HepG2 (cell line): ENCODE results near the gene PRUNE1. TPM values are rescaled to one million over a fixed set of nuclear protein-coding genes. Genes with fewer than 3 reads are reported as not detected.
A peak's percentile ranks its signal among the peaks of the same experiment; 100 is the strongest.

Experiments used
- ATAC-seq: fragments of 200-7000 bp; cut with Tn5 transposase; 3 replicates; pipeline ENCODE4 v1.9.1; 2020; ENCODE audit warnings: mild to moderate bottlenecking, moderate library complexity
- BruUV-seq: library from RNA; stranded (reverse); fragments of 400-500 nt; replicated peaks from 2 replicates; lab custom pipeline; 2021; lab: Mats Ljungman, UMichigan
- CTCF ChIA-PET: fragments of 300-600 bp; formaldehyde crosslinking; extraction: SDS; loops from one replicate; lab custom pipeline; 2021; ENCODE audit warnings: low total read pairs, inconsistent platforms, low intra/inter-chr PET ratio; lab: Yijun Ruan, JAX
- POLR2A ChIA-PET: fragments of 350-600 bp; sonication (Branson Sonifier 250); formaldehyde crosslinking; loops from one replicate; lab custom pipeline; 2020; ENCODE audit warnings: antibody characterized with exemption, inconsistent platforms; lab: Yijun Ruan, JAX
- DNase-seq: peaks from one replicate; pipeline ENCODE4 v3.0.0-alpha.2; 2015; ENCODE audit warnings: low spot score
- FAIRE-seq: peaks from 3 replicates; lab custom pipeline; 2011; peaks lifted over from hg19 to GRCh38; lab: Jason Lieb, UNC
- H2AFZ ChIP-seq: one replicate; pipeline ENCODE4 v1.6.1; 2011; ENCODE audit warnings: low read length, inconsistent platforms
- H3K27ac ChIP-seq: fragments of 300-600 bp; 3 replicates; pipeline ENCODE4 v1.8.0; 2011; ENCODE audit warnings: mixed run types, mild to moderate bottlenecking, mixed read lengths, low read length, inconsistent platforms; ENCODE audit not compliant: insufficient read depth; ENCODE audit errors: extremely low read length
- H3K27me3 ChIP-seq, 2 experiments: fragments of 200-600 bp in 1 of 2; 2 replicates in 1 of 2; 3 replicates in 1 of 2; pipeline versions ENCODE4 v1.6.0 to v1.8.0; 2011; ENCODE audit warnings: low read length in 2 of 2, mild to moderate bottlenecking in 2 of 2, moderate library complexity in 2 of 2, inconsistent platforms in 1 of 2; ENCODE audit not compliant: insufficient read depth in 2 of 2, control insufficient read depth in 1 of 2
- H3K36me3 ChIP-seq, 2 experiments: fragments of 200-600 bp in 1 of 2; replicated peaks in 1 of 2; 2 replicates in 1 of 2; 3 replicates in 1 of 2; pipeline versions ENCODE4 v1.5.1 to v1.8.0; 2011; ENCODE audit warnings: low read length in 2 of 2, inconsistent platforms in 1 of 2; ENCODE audit not compliant: insufficient read depth in 2 of 2, control insufficient read depth in 1 of 2
- H3K4me1 ChIP-seq: 2 replicates; pipeline ENCODE4 v1.5.1; 2012; ENCODE audit warnings: low read length, inconsistent platforms; ENCODE audit not compliant: insufficient read depth
- H3K4me2 ChIP-seq: 2 replicates; pipeline ENCODE4 v1.6.0; 2011; ENCODE audit warnings: low read depth, low read length, inconsistent platforms
- H3K4me3 ChIP-seq, 3 experiments: fragments of 200-600 bp in 1 of 3; sonication (generic), shearing (Covaris generic) in 1 of 3; replicated peaks in 1 of 3; 2 replicates each; pipeline ENCODE4 v1.5.1; 2011 to 2016; ENCODE audit warnings: low read length in 3 of 3, inconsistent platforms in 2 of 3, low read depth in 2 of 3, mild to moderate bottlenecking in 2 of 3, control low read depth in 1 of 3, mixed read lengths in 1 of 3; ENCODE audit not compliant: insufficient read depth in 1 of 3
- H3K79me2 ChIP-seq: one replicate; pipeline ENCODE4 v1.6.1; 2011; ENCODE audit warnings: low read length, inconsistent platforms; ENCODE audit not compliant: insufficient read depth
- H3K9ac ChIP-seq: 2 replicates; pipeline ENCODE4 v1.6.0; 2011; ENCODE audit warnings: mild to moderate bottlenecking, low read depth, low read length, inconsistent platforms; ENCODE audit not compliant: insufficient read depth
- H3K9me3 ChIP-seq: 2 replicates; pipeline ENCODE4 v1.5.1; 2012; ENCODE audit warnings: mild to moderate bottlenecking, low read length
- H4K20me1 ChIP-seq: 2 replicates; pipeline ENCODE4 v1.6.0; 2011; ENCODE audit warnings: inconsistent platforms, mild to moderate bottlenecking, low read length, moderate library complexity; ENCODE audit not compliant: insufficient read depth
- AKAP8 ChIP-seq: sonication (generic); formaldehyde crosslinking; IDR thresholded peaks from 2 replicates; pipeline ENCODE4 v1.5.1; 2020; ENCODE audit warnings: mild to moderate bottlenecking, missing genetic modification reagents
- HNF4G ChIP-seq, 2 experiments: sonication (generic) in 1 of 2; formaldehyde crosslinking in 1 of 2; IDR thresholded peaks; 2 replicates each; pipeline versions ENCODE4 v1.4.0 to v1.6.1; 2011 to 2020; ENCODE audit warnings: borderline replicate concordance in 2 of 2, low read depth in 2 of 2, mild to moderate bottlenecking in 2 of 2, low read length in 1 of 2, missing genetic modification reagents in 1 of 2, moderate library complexity in 1 of 2
- ZNF12 ChIP-seq: sonication (generic); formaldehyde crosslinking; IDR thresholded peaks from 2 replicates; pipeline ENCODE4 v1.5.0; 2020; ENCODE audit warnings: missing genetic modification reagents
- ZNF383 ChIP-seq: sonication (generic); formaldehyde crosslinking; IDR thresholded peaks from 2 replicates; pipeline ENCODE4 v1.4.0; 2020; ENCODE audit warnings: missing genetic modification reagents, mild to moderate bottlenecking, borderline replicate concordance
- ZNF629 ChIP-seq: sonication (generic); formaldehyde crosslinking; conservative IDR thresholded peaks from 2 replicates; pipeline ENCODE4 v1.5.0; 2020; ENCODE audit warnings: missing genetic modification reagents
- WGBS: methylation state at CpG from one replicate; pipeline ENCODE4 v1.1.6; 2017; ENCODE audit warnings: low lambda C conversion rate; 5-methylcytosine and 5-hydroxymethylcytosine counted together
- in situ Hi-C: cut with HindIII; loops from 2 replicates; pipeline ENCODE4 v1.10.0; 2017; ENCODE audit warnings: low pct_unique_long_range_greater_than_20kb; ENCODE audit not compliant: extremely low pct_ligation_motif_present
- intact Hi-C: fragments of 100-400 bp; cut with micrococcal nuclease; formaldehyde crosslinking; loops from one replicate; pipeline ENCODE4 v1.10.0; 2022; ENCODE audit not compliant: unreplicated experiment
- polyA plus RNA-seq, 8 experiments: library from polyadenylated mRNA; depleted of rRNA in 3 of 8; stranded (reverse) in 7 of 8; unstranded in 1 of 8; fragments of >200 nt; fragmentation: Illumina TruSeq in 4 of 8; extraction: Trizol in 4 of 8; gene quantifications; 2 replicates each; pipeline versions ENCODE4 v1.2.1 to v1.2.3, GENCODE V29; 2011 to 2016; ENCODE audit warnings: low read depth in 4 of 8, missing spikeins in 1 of 8, mixed read lengths in 1 of 8; ENCODE audit not compliant: insufficient read depth in 1 of 8
- total RNA-seq, 5 experiments: library from RNA; depleted of rRNA; stranded (reverse); fragments of >200 nt; fragmentation: Illumina TruSeq; extraction: Trizol; gene quantifications; 2 replicates each; pipeline ENCODE4 v1.2.3, GENCODE V29; 2016; ENCODE audit warnings: low read depth in 1 of 5
- TF ChIP-seq, protein P1 (sequence below): sonication (generic); formaldehyde crosslinking; IDR thresholded peaks from 2 replicates; pipeline ENCODE4 v1.4.0; 2020; ENCODE audit warnings: missing genetic modification reagents, borderline replicate concordance
- TF ChIP-seq, protein P2 (sequence below): sonication (generic); formaldehyde crosslinking; IDR thresholded peaks from 2 replicates; pipeline ENCODE4 v1.5.0; 2020; ENCODE audit warnings: mild to moderate bottlenecking, missing genetic modification reagents, moderate library complexity

PRUNE1 gene
- total and polyA plus RNA-seq, 2 of the 13 experiments (the other 11 are each of a cell fraction or from before 2014, with no cell fraction given): 19.0 to 31.9 TPM

DNA sequence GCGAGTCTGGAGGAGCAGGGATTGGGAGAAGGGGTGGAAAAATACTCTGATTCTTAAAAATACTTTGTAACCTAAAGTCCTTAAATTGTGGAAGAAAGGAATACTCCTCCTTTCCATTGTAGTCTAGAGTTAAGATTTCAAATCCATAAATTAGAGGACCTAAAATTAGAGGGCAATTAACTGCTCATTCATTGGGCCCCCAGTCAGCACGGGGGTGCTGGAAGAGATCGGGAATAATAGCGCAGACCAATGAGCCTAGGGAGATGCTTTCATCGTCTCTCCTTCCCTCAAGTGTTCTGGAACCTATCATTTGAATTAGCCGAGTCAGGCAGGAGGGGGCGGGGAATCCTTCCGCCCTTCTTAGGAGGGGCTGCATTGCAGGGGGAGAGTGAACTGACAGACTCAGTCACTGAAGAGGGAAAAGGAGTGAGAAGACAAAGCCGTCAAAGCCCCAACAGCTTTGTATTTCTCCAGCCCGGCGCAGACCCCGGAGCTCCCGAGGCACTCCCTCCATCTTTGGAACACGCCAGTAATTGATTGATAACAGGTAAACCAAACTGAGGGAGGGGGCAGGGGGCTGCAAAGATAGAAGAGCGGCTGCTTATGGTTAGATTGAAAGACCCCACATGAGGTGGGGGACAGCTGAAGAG, 51.9 kb downstream of the PRUNE1 start, which contains the start of gene MLLT11:
Gene MLLT11 (plus strand): TSS at position 391 of the 650 bp plus-strand sequence. CDS start 6,828 bp downstream, outside the sequence.
- H3K4me1 ChIP-seq: peaks cover 48% of the 10 kb centered on the region
- peaks cover 9 to 15% of the 10 kb centered on the region in 2 experiments; a peak in 4 of 5 replicates for H3K36me3 ChIP-seq
- H3K4me3 ChIP-seq: peak within 1 kb of the TSS; percentile 83 to 96 (median 88)
- 0 out of 5 replicates have a peak, but pooled peaks cover 0 to 3% of the 10 kb centered on the region in 2 experiments for H3K27me3 ChIP-seq
- CTCF ChIA-PET: interaction anchor here (0.7 kb wide), 1 partner anchor 81 kb away, joined by 3 read pairs; no protein-coding TSS in a partner anchor
- peak within 1 kb of the TSS; percentile 56 for H3K27ac ChIP-seq
- 0 out of 3 replicates have a peak, but pooled peaks have one; percentile 5 for ATAC-seq
- peak within 1 kb of the TSS; percentile 35 for H2AFZ ChIP-seq
- no TSS peak for BruUV-seq
- no peak for DNase-seq
- 14% methylated on average over 15 of the region's 15 CpGs for WGBS
- FAIRE-seq: no peak
- intact Hi-C loops: no loop called here
- TF ChIP-seq ZNF629 (CRISPR knock-in tag): no peak
- TF ChIP-seq, protein P1, sequence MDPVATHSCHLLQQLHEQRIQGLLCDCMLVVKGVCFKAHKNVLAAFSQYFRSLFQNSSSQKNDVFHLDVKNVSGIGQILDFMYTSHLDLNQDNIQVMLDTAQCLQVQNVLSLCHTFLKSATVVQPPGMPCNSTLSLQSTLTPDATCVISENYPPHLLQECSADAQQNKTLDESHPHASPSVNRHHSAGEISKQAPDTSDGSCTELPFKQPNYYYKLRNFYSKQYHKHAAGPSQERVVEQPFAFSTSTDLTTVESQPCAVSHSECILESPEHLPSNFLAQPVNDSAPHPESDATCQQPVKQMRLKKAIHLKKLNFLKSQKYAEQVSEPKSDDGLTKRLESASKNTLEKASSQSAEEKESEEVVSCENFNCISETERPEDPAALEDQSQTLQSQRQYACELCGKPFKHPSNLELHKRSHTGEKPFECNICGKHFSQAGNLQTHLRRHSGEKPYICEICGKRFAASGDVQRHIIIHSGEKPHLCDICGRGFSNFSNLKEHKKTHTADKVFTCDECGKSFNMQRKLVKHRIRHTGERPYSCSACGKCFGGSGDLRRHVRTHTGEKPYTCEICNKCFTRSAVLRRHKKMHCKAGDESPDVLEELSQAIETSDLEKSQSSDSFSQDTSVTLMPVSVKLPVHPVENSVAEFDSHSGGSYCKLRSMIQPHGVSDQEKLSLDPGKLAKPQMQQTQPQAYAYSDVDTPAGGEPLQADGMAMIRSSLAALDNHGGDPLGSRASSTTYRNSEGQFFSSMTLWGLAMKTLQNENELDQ (CRISPR knock-in tag): no peak
- TF ChIP-seq, protein P2, sequence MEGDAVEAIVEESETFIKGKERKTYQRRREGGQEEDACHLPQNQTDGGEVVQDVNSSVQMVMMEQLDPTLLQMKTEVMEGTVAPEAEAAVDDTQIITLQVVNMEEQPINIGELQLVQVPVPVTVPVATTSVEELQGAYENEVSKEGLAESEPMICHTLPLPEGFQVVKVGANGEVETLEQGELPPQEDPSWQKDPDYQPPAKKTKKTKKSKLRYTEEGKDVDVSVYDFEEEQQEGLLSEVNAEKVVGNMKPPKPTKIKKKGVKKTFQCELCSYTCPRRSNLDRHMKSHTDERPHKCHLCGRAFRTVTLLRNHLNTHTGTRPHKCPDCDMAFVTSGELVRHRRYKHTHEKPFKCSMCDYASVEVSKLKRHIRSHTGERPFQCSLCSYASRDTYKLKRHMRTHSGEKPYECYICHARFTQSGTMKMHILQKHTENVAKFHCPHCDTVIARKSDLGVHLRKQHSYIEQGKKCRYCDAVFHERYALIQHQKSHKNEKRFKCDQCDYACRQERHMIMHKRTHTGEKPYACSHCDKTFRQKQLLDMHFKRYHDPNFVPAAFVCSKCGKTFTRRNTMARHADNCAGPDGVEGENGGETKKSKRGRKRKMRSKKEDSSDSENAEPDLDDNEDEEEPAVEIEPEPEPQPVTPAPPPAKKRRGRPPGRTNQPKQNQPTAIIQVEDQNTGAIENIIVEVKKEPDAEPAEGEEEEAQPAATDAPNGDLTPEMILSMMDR (CRISPR knock-in tag): peak; percentile 14; the same call in 1 of the 2 replicates
- no peak for TF ChIP-seq AKAP8
- TF ChIP-seq ZNF12 (CRISPR knock-in tag): no peak
- TF ChIP-seq ZNF383 (CRISPR knock-in tag): no peak
- TF ChIP-seq HNF4G (IDR thresholded peaks at IDR 0.05; ENCODE audit: borderline replicate concordance, low read depth, low read length): no peak
- TF ChIP-seq HNF4G (CRISPR knock-in tag; IDR thresholded peaks at IDR 0.05; ENCODE audit: borderline replicate concordance, low read depth): 0 out of 2 replicates have a peak, but pooled peaks have one; percentile 7
- TF ChIP-seq, all 625 proteins: peak for 2
- peaks cover 19% of the 10 kb centered on the region for H3K79me2 ChIP-seq
- POLR2A ChIA-PET: interaction anchor here (1.2 to 3.6 kb wide), 4 partner anchors 11 to 47 kb away, joined by 3 to 23 read pairs (median 5); partner anchors contain the start of gene C1orf56
- in situ Hi-C loops: no loop called here
- H3K9ac ChIP-seq: peak within 1 kb of the TSS; percentile 82
- H3K9me3 ChIP-seq: no peaks in the 10 kb centered on the region
- no peaks in the 10 kb centered on the region for H4K20me1 ChIP-seq
- peak within 1 kb of the TSS; percentile 74 for H3K4me2 ChIP-seq
